Measurements from ENCODE around the gene AQP5.

Gene AQP5

DNA sequence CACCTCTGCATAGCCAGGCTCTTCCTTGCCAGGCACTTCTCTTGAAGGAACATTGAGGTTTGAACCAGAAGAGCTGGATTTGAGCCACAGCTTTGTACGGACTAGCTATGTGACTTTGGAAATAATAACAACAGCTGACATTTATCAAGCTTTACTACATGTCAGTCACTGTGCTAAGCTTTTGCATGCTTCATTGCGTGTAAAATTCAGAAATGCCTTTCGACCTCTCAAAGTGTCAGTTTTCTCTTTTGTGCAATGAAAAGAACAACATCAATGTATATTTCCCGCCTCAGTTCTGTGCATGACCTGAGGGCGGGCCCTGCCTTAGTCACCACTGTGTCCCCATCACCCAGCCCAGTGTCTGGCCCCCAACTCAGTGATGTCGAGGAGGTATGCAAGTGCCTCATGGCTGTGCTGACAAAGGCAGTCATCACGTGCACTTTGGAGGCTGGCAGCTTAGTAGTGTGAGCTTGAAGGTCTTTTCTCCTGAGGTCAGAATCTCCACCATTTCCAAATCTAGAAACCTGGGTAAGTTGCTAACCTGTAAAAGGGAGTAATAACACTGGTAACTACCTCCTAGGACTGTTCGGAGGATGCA, 29.0 kb upstream of the AQP5 start:
- DNase-seq = no peak

DNA sequence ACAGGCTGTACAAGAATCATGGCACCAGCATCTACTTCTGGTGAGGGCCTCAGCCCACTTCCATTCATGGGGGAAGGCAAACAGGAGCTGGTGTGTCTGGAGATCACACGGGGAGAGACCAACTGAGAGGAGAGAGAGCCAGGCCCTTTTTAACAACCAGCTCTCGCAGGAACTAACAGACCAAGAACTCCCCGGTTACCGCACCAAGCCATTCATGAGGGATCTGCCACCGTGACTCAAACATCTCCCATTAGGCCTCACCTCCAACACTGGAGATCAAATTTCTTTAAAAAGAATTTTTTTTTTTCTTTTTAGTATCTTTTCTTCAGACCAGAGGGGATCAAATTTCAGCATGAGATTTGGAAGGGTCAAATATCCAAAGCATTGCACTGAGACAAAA, 27.9 kb upstream of the AQP5 start:
- no peak for DNase-seq

DNA sequence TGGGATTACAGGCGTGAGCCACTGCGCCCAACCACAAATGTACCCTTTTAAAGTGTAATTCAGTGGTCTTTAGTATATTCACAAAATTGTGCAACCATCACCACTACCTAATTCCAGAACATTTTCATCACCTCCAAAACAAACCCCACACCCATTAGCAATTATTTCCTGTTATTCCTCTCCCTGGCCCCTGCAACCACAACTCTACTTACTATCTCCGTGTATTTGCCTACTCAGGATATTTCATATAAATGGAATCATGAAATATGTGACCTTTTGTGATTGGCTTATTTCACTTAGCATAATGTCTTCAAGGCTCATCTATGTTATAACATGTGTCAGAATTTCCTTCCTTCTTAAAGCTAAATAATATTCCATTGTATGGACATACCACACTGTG, 27.2 kb upstream of the AQP5 start:
- DNase-seq = no peak

DNA sequence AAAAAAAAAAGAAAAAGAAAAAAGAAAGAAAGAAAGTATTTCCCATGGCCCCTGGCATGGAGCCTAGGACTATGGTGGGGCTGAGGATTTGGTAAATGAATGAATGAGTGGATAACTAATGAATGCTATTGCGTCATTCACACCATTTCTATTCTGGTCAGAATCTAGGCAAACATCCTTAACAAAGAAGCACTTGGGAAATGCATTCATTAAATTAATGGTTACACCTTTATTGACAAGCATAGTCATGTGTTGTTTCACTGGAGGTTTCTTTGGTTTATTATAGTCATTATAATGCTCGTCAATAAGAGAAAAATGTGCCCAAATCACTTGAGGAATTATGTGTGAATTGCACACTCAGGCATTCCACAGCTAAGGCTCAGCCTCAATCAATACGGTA, 24.7 kb upstream of the AQP5 start:
- no peak for DNase-seq

DNA sequence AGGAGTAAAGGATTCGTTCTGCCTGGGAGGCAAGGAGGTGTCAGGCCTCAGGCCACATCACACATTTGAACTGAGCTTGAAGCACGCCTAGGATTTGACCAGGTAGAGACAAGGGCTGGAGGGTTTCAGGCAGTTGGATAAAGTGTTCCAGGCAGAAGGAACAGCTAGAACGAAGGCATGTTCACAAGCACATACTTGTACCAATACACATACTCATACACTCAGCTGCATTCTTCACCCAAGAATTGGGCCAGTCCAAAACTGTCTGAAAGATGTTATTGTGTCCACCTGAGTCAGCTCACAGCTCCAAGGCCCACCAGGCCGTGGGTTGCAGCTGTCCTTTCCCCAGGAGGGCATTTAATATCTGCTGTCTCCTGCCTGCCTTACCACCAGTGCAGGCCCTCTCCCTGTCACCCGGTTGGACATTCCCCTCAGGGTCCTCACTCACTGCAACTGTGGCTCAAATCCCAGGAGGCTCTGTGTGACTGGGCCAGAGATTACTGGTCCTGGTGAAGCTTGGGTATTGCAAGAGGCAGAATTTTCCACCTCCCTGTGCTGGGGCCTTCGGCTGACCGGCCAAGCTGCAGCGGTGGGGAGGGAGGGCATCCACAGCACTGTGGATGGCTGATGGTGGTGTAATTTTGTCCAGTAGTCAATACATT, 23.9 kb upstream of the AQP5 start:
- DNase-seq = no peak

DNA sequence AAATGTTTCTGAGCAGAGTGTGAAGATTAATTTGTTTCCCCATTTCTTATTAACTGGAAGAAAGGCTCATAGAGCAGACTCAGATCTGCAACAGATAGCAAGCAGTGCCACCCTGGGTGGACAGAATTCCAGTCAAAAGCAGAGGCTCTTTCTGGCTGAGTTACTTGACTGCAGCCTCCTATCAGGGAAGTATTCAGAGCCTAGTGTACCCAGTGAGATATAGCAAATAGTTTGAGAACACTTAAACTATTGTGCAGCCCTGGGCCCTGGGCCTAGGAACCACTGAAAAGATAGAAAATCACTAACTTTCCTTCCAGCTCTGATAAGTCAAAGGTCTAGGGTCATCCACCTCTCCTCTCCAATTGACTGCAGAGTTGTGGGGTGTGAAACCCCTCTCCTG, 22.4 kb upstream of the AQP5 start:
- DNase-seq = no peak

DNA sequence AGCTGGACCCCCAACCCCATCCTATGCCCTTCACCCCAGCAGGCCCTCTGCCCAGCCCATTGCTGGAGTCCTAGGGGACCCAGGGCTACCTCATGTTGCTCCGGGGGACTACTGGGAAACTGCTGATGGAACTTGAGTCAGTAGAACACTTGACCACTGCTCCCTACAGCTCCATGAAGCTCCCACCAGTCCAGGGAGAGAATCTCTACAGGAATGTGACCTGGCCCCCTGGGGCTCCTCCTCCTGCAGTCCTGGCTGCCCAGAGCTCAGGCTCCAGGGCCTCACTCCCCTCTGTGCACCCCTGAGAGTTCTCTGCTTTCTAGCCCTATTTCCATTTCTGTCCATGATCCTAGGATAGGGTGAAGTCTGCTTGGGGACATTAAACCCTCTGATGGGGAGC, 22.0 kb upstream of the AQP5 start:
- DNase-seq = no peak

DNA sequence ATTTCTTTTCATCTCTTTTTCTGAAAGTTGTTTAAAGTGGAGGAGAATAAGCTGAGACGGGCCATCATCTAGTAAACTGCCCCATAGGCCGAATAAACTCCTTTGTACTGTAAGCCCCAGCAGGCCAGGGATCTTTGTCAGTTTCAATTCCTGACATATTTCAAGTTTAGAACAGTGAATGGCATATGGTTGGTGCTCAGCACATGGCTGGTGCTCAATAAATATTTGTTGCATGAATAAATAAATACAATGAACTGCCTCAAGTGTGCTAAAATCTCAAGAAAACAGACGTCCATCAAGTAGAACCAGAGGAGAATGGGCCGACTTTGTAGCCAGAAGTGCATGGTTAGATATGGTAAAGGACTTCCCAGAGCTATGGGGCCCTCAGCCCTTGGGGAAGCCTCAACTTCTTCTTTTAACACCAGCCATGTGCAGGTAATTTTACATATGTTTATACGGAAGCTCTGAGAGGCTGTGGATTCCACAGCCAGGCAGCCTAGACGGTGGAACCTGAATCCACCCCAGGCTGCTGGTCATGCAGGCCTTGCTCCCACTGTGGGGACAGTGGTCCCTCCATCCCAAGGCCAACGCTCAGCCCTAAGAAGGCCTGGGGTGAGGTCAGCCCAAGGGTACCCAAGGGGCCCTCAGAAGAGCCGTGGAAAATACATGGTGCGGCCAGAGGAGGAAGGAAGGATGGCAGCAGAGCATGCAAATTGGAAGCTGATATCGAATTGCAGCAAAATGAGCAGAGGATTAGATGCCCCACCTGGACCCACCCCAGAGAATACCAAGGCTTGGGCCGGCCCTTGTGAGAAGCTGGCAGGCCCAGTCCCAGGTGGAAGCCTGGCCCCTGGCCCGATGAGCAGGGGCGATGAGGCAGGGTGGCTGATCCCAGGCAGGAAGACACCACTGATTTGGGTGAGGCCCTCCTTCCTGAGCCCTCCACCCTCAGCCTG, 19.8 kb upstream of the AQP5 start:
- DNase-seq = no peak

DNA sequence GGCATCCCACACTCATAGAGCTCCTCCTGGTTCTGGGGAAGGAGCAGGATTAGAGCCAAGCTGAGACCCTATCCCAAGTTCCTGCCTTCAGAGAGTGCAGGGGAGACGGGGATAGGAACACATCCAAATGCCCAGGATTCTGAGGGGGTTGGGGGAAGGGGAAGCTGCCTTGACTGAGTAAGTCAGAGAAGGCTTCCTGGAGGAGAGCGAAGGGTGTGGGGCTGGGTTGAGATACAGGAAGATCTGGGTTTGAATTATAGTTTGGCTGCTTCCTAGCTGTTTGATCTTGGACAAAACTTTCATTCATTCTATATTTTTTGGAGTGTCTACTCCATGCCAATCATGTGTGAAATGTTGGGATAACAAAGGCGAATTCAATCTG, 19.2 kb upstream of the AQP5 start:
- no peak for DNase-seq

DNA sequence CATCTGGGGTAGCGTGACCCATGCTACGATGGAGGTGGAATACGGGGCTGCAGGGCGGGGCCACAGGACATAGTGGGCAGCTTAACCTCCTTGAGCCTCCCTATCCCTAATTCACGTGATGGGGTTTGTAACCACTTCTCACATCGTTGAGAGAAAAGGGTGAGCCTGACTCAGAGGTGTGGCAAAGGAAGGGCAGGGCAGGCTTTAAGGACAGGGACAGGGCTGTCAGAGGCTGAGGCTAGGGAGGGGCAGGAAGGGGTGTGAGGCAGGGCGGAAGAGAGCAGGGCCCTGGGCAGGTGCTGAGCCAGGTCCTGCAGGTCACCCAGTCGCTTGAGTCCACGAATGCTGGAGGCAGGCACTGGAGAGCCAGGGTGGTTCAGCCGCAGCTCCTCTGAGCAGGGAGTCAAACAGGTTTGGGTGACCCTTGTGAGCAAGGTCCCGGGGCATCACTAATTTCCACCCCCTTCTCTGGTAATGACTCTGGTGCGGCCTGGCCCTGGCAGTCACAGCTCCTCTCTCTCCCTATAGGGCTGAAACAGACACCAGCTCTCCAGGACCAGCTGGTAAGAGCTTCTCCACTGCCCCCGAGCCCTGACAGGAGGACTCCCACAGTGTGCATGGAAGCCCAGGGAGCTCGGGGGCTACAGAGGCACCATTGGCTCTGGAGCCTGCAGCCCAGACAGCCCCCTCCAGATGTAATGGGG, 18.6 kb upstream of the AQP5 start:
- DNase-seq = no peak

DNA sequence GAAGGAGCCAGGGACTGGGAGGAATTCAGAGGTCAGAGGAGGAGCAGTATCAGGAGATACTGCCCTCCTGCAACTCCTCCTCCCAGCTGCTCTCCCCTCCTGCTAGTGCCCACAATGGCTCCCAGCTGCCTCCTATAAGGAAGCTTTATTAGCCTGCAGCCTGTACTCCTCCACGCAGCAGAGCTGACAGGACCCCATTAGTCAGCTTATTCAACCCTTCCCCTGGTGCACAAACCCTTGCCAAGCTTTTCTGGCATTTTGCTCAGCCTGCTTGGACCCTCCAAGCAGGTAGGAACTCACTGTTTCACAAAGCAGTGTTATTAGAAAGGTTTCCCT, 18.1 kb upstream of the AQP5 start:
- DNase-seq = no peak

DNA sequence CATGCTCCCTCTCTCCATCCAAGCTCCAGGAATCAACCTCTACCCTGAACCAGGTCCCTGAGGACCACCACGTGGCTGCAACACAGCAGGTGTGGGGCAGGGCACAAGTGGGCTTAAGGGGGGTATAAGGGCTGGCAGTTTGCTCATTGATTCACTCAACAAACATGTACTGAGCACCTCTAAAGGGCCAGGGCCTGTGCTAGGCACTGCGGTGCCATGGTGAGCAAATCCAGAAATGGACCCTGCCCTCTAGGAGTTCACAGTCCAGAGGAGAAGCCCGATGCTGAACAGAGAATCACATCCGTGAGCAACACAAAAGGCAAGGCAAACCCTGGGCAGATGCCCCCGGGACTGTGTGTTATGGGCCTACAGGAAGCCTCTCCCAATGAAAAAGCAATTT, 17.6 kb upstream of the AQP5 start:
- no peak for DNase-seq

DNA sequence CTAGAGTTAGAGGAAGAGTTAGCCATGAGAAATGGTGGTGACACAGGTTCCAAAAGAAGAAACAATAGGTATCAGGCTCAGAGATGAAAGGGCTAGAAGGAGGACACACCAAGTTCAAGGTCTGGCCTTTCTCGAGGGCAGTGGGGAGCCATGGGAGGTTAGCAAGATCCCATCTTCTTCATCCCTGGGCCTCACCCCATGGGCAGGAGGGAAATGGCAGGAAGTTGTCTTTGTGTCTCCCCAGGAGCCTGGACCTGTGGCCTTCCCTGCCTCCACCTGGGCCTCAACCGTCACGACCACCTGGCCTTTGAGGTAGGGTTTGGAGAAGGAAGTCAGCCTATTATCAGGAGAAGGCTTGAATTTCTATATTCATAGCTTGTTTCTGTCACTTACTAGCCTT, 17.0 kb upstream of the AQP5 start:
- no peak for DNase-seq

DNA sequence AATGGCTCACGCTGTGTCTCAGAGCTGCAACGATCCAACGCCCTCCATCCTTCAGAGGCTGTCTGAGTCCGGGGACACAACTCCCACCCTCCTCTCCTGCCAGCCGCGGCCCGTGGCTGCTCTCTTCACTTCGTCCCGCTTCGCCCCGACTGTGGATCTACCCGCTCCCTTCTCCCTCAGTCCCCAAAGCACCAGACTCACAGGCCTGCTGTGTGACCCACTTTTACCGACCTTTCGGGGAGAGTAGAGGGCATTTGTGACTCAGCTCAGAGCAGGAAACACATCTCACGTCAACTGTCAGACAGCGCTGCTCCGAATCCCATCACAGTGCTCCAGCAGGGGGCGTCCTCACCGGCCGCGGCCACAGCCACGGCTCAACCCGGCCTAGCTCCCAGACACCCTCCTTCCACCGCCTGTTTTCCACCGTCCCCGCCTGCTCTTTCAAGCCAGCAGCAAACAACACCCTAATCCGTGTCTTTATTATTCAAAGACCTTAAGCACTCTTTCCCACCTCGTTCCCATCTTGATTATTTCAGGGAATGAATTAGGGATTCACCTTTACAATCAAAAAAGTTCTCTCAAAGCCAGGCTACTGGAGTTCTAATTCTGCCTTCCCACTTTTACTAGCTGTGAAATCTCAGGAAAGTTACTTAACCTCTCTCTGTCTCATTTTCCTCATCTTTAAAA, 16.1 kb upstream of the AQP5 start:
- peak; percentile 49 for DNase-seq

DNA sequence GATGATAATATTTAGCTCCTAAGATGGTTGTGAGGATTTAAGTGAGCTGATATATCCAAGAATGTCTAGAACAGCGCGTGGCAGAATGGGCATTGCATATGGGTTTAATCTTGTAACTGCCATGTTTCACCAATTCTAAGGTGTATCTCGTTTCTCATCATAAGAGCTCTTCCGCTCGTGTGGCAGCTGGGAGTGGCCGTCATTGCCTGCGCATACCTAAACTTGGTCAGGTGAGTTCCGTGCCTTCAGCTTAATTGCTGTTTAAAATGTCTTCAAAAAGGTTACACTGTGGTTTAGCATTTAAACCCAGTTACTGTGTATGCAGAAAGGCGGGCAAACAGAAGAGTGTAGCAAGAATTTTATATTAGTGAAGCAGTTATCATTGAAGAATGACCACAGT, 15.6 kb upstream of the AQP5 start:
- DNase-seq = no peak

DNA sequence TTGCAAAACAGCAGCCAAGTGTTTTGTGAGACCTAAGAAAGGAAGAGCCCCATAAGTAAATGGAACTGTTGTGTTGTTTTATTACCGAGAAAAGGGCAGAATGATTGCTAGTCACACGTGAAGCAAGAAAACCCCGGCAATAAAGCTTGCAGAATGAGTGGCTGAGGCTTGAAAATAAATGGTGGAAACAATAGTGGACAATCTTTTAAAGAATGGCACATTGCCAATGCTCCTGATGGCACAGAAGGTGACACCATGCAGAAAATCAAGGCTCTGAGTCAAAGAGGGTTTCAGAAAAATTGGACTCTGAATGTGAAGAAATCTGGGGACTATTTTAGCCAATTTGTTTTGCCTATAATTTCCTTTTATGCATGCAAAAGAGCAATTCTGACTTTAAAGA, 15.2 kb upstream of the AQP5 start:
- DNase-seq = no peak

DNA sequence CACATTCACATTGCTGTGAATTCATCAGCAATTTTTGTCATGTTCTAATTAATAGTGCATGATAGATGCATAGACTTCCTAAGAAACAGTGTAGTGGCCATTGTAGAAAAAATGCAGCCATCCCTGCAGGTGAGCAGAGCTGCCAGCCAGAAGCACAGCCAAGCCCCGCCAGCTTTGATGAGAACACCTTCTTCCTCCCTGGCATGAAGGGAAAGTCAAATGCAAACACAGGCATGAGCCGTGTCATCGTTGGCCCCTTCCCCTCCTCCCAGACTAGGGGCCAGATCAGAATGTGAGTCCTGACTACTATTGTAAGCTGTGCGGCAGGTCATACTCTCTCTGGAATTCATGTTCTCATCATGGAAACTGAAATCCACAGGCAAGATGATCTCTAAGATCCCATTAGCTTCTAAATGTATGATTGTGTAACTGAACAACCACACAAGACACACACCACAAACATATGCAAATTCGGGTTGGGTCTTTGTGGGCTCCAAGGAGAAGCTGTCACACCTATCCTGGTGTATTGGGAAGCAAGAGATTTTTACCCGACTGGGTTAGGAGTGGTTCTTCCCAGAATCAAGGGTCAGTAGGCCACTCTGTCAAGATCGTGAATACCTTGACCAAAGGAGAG, 14.0 kb upstream of the AQP5 start:
- no peak for DNase-seq

DNA sequence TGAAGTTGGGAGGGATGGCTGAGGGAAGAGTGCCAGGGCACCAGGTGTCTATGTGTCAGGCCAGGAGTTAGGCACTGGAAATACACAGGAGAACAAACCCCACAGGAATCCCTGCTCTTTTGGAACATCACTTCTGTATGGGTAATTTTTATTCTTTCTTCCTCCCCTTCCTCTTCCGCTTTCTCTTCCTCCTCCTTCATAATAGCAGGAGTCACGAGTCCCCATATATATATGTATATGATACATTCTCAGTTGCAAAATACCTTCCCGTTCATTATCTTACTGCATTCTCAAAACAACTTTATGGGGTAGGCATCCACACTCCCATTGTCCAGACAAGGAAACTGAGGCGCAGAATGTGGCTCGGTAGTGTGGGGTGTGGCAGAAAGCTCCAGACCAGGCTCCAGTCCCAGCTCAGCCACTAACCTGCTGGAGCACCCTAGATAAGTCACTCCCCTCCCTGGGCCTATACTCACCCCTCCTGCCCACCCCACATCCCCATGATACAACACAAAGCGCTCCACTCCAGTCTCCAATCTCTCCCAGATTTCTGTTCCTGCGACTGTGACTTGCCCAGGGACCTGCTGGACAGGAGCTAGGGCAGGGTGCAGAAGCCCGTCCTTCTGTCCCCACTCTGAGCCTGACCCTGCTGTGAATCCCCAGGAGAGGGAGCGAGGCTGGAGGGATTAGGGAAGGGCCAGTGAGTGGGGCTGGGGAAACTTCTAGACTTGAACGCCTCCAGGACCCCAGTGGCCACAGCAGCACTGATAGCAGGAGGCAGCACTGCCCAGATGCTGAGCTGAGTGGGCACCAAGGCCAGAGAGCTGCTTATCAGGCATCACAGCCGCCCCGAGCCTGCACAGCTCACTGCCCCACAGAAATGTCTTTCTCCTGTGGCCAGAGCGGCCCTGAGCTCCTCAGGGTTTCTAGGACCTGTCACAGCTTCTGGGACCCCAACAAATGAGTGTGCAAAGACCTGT, 12.5 kb upstream of the AQP5 start:
- DNase-seq = no peak

DNA sequence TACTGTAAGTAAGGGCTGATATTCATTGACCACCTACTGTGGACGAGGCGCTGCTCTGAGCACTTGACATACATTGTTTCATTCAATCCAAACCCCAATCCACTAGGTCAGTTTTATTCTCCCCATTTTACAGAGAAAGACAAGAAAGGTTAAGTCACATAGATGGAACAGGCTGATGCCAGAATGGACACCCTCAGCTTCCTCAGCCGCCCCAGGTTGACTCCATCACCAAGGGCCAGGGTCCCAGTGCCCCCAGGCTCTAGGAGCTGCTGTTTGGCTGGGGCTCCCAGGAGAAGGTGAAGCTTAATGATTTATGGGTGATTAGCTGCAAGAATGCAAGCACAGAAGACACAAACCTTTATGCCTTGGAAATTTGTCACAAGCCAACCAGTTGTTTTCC, 11.8 kb upstream of the AQP5 start:
- DNase-seq = no peak

DNA sequence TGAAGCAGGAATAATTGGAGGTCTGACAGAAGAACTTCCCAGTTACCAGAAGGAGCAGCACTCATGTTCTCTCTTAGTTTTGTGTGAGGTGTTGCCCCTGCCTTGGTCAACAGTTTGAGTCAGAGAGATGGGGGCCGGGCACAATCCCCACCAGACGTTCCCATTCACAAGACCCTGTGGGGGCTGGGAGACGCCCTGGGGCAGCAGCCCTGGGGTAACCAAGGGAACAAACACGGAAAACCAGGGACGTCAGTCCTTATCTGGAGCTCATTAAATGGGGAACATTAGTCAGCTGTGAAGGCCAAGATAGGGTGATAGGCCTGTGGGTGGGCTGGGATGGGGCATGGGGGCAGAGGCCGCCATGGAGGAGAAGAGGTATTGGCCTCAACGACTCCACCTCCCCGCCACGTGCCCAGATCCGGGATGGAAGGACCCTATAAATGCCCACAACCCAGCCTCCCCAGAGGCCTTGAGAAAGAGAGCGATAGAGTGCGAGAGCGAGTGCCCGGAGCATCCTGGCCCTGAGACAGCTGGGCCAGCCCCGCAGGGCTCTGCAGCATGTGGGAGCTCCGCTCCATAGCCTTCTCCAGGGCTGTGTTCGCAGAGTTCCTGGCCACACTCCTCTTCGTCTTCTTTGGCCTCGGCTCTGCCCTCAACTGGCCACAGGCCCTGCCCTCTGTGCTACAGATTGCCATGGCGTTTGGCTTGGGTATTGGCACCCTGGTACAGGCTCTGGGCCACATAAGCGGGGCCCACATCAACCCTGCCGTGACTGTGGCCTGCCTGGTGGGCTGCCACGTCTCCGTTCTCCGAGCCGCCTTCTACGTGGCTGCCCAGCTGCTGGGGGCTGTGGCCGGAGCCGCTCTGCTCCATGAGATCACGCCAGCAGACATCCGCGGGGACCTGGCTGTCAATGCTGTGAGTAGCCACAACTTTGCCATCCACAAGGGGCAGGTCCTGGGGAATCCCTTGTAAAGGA, 11.1 kb upstream of the AQP5 start, which contains the start of gene AQP2:
AQP2 (plus strand) TSS at position 465 of the 979 bp plus-strand sequence; CDS start at position 559, 94 bp downstream.
- DNase-seq = no peak

All from DMS153 (cell line).